Endothelial cell of umbilical vein (primary cell): ENCODE data around the gene SPEM2. TPM values are rescaled to one million over a fixed set of nuclear protein-coding genes. Genes with fewer than 3 reads are reported as not detected.

Source experiments
- BruUV-seq: library from RNA; stranded (reverse); fragments of 400-500 nt; replicated peaks from 2 replicates; lab custom pipeline; 2021; lab: Mats Ljungman, UMichigan
- CTCF ChIA-PET: fragments of 300-600, 350-600 bp; sonication (Branson Sonifier 250); formaldehyde crosslinking; loops from one replicate; lab custom pipeline; 2021; ENCODE audit warnings: antibody characterized with exemption, inconsistent platforms; lab: Charles Lee
- POLR2A ChIA-PET: fragments of 300-600, 350-600 bp; sonication (Branson Sonifier 250); formaldehyde crosslinking; loops from one replicate; lab custom pipeline; 2021; ENCODE audit warnings: antibody characterized with exemption, inconsistent platforms; lab: Charles Lee
- DNase-seq: peaks from one replicate; pipeline ENCODE4 v3.0.0-alpha.2; 2011; ENCODE audit warnings: low read depth, low spot score
- FAIRE-seq: peaks from 2 replicates; lab custom pipeline; 2011; peaks lifted over from hg19 to GRCh38; lab: Jason Lieb, UNC
- H2AFZ ChIP-seq: 2 replicates; pipeline ENCODE4 v1.6.0; 2012; ENCODE audit warnings: low read depth, low read length, control low read depth, inconsistent platforms
- H3K27ac ChIP-seq: 2 replicates; pipeline ENCODE4 v1.5.1; 2011; ENCODE audit warnings: low read depth, mild to moderate bottlenecking, control low read depth, low read length, moderate library complexity; ENCODE audit not compliant: insufficient read depth
- H3K27me3 ChIP-seq, 2 experiments: 2 replicates each; pipeline versions ENCODE4 v1.6.0 to v1.6.1; 2011; ENCODE audit warnings: low read length in 2 of 2, mixed read lengths in 1 of 2; ENCODE audit not compliant: control insufficient read depth in 2 of 2, insufficient read depth in 2 of 2
- H3K36me3 ChIP-seq, 2 experiments: 2 replicates in 1 of 2; 3 replicates in 1 of 2; pipeline ENCODE4 v1.5.1; 2011; ENCODE audit warnings: low read length in 2 of 2, mild to moderate bottlenecking in 1 of 2, moderate library complexity in 1 of 2; ENCODE audit not compliant: control insufficient read depth in 2 of 2, insufficient read depth in 2 of 2; ENCODE audit errors: extremely low read depth in 1 of 2
- H3K4me1 ChIP-seq: 3 replicates; pipeline ENCODE4 v1.5.1; 2011; ENCODE audit warnings: mild to moderate bottlenecking, low read length; ENCODE audit not compliant: control insufficient read depth, insufficient read depth; ENCODE audit errors: extremely low read depth
- H3K4me2 ChIP-seq: 2 replicates; pipeline ENCODE4 v1.6.1; 2011; ENCODE audit warnings: low read length, control low read depth, mixed read lengths; ENCODE audit not compliant: insufficient read depth
- H3K4me3 ChIP-seq, 3 experiments: fragments of 200-600 bp in 1 of 3; sonication (generic), shearing (Covaris generic) in 1 of 3; replicated peaks in 1 of 3; 2 replicates each; pipeline ENCODE4 v1.5.1; 2011 to 2016; ENCODE audit warnings: control low read depth in 3 of 3, low read length in 3 of 3, mild to moderate bottlenecking in 2 of 3, inconsistent platforms in 1 of 3, low read depth in 1 of 3, moderate library complexity in 1 of 3; ENCODE audit not compliant: insufficient read depth in 1 of 3
- H3K79me2 ChIP-seq: 2 replicates; pipeline ENCODE4 v1.6.0; 2012; ENCODE audit warnings: low read length, inconsistent platforms; ENCODE audit not compliant: control insufficient read depth, insufficient read depth
- H3K9ac ChIP-seq: replicated peaks from 2 replicates; pipeline ENCODE3; 2011; ENCODE audit warnings: low read length, control low read depth; ENCODE audit not compliant: insufficient read depth; ENCODE audit errors: extremely low read depth
- H3K9me1 ChIP-seq: replicated peaks from 3 replicates; pipeline ENCODE4 v1.6.0; 2011; ENCODE audit warnings: mild to moderate bottlenecking, low read length; ENCODE audit not compliant: control insufficient read depth, insufficient read depth; ENCODE audit errors: extremely low read depth
- H3K9me3 ChIP-seq: replicated peaks from 2 replicates; pipeline ENCODE4 v1.5.1; 2012; ENCODE audit warnings: low read length, inconsistent platforms; ENCODE audit not compliant: control insufficient read depth, insufficient read depth
- H4K20me1 ChIP-seq: replicated peaks from 2 replicates; pipeline ENCODE3; 2011; ENCODE audit warnings: mild to moderate bottlenecking, low read length; ENCODE audit not compliant: control insufficient read depth, insufficient read depth; ENCODE audit errors: extremely low read depth
- EZH2 ChIP-seq: IDR thresholded peaks from 2 replicates; pipeline ENCODE4 v1.6.1; 2012; ENCODE audit warnings: borderline replicate concordance, low read depth, mild to moderate bottlenecking, moderate library complexity, low read length, inconsistent platforms; ENCODE audit not compliant: severe bottlenecking
- FOS ChIP-seq: IDR thresholded peaks from 2 replicates; pipeline ENCODE4 v1.6.1; 2011; ENCODE audit warnings: mild to moderate bottlenecking, low read length, moderate library complexity, borderline replicate concordance; ENCODE audit not compliant: insufficient read depth
- GATA2 ChIP-seq: IDR thresholded peaks from 2 replicates; pipeline ENCODE4 v1.7.0; 2011; ENCODE audit warnings: low read depth, mild to moderate bottlenecking, moderate library complexity, mixed read lengths, low read length; ENCODE audit not compliant: insufficient read length, insufficient read depth
- JUN ChIP-seq: IDR thresholded peaks from 2 replicates; pipeline ENCODE4 v1.6.1; 2011; ENCODE audit warnings: borderline replicate concordance, low read depth; ENCODE audit not compliant: insufficient read length, insufficient read depth
- MYC ChIP-seq: IDR thresholded peaks from one replicate; pipeline ENCODE4 v1.6.1; 2011; ENCODE audit warnings: mild to moderate bottlenecking, low read depth, low read length
- POLR2A ChIP-seq: IDR thresholded peaks from 2 replicates; pipeline ENCODE4 v1.6.1; 2012; ENCODE audit warnings: low read depth, mild to moderate bottlenecking, control low read depth, low read length
- POLR2AphosphoS5 ChIP-seq: IDR thresholded peaks from 2 replicates; pipeline ENCODE4 v1.6.1; 2012; ENCODE audit warnings: low read depth, mild to moderate bottlenecking, control low read depth, low read length, moderate library complexity; ENCODE audit not compliant: insufficient read depth
- dilution Hi-C: fragments of 300-500 bp; cut with MboI; formaldehyde crosslinking; loops from one replicate; pipeline ENCODE4 v1.15.0; 2019; ENCODE audit warnings: low sequenced_read_pairs; ENCODE audit not compliant: extremely low pct_ligation_motif_present
- intact Hi-C: fragments of 100-400 bp; cut with micrococcal nuclease; formaldehyde crosslinking; loops from one replicate; pipeline ENCODE4 v1.10.0; 2022
- polyA plus RNA-seq, 4 experiments: library from polyadenylated mRNA; depleted of rRNA in 3 of 4; stranded (reverse) in 3 of 4; unstranded in 1 of 4; fragments of >200 nt; gene quantifications; 2 replicates each; pipeline versions ENCODE4 v1.2.1 to v1.2.3, GENCODE V29; 2011 to 2012; ENCODE audit warnings: missing spikeins in 1 of 4
- total RNA-seq: library from RNA; stranded (reverse); gene quantifications from 2 replicates; pipeline ENCODE4 v1.2.3, GENCODE V29; 2021
- TF ChIP-seq, protein P1 (sequence below): IDR thresholded peaks from 2 replicates; pipeline ENCODE4 v1.6.1; 2011; ENCODE audit not compliant: insufficient read depth, insufficient read length
- TF ChIP-seq, protein P2 (sequence below), 2 donors: IDR thresholded peaks; 1 replicate in 1 of 2; 2 replicates in 1 of 2; pipeline ENCODE4 v1.5.1; 2011; ENCODE audit warnings: low read length in 2 of 2, mild to moderate bottlenecking in 2 of 2, moderate library complexity in 2 of 2, control low read depth in 1 of 2, inconsistent platforms in 1 of 2, low read depth in 1 of 2; ENCODE audit not compliant: insufficient read depth in 1 of 2; ENCODE audit errors: extremely low read depth in 1 of 2

The SPEM2 gene
- total and polyA plus RNA-seq, 2 donors (not counting 3 experiments of a cell fraction or from before 2014, with no cell fraction given) = not detected

DNA sequence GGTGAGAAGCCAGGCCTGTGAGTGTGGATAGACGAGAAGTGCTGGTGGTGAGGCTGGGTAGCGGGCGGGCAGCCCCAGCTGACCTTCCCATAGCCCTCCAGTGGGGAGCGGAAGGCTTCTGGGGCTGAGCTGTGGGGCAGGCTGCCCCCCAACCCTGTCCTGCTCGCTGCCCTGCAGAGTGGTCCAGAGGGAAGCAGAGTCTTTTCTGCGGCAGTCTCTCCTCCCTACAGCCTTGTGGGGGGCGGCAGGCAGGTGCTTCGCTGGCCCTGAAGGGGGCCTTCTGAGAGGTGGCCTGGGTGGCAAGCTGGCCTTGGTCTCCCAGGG is 14.0 kb upstream of the SPEM2 start:
- ChIA-PET CTCF (no interaction called here), POLR2A (no interaction called here)
- BruUV-seq = no TSS peak
- Histone ChIP-seq H3K79me2 (no peaks in the 10 kb centered on the region), H3K4me3 (no peak overlapping the region), H2AFZ (no peak overlapping the region), H3K27me3 (no peaks in the 10 kb centered on the region), H3K4me1 (no peaks in the 10 kb centered on the region), H3K27ac (no peak overlapping the region), H4K20me1 (no peaks in the 10 kb centered on the region), H3K36me3 (peaks cover 0 to 17% of the 10 kb centered on the region in 2 experiments), H3K4me2 (no peak overlapping the region), H3K9me3 (no peaks in the 10 kb centered on the region), H3K9me1 (no peaks in the 10 kb centered on the region), H3K9ac (no peak overlapping the region)
- intact Hi-C loops = no loop called here
- TF ChIP-seq, protein P1, sequence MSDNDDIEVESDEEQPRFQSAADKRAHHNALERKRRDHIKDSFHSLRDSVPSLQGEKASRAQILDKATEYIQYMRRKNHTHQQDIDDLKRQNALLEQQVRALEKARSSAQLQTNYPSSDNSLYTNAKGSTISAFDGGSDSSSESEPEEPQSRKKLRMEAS = no peak
- TF ChIP-seq GATA2 (no peak), JUN (no peak), POLR2A (no peak), FOS (no peak), MYC (no peak), EZH2 (no peak), POLR2AphosphoS5 (no peak)
- TF ChIP-seq, protein P2, sequence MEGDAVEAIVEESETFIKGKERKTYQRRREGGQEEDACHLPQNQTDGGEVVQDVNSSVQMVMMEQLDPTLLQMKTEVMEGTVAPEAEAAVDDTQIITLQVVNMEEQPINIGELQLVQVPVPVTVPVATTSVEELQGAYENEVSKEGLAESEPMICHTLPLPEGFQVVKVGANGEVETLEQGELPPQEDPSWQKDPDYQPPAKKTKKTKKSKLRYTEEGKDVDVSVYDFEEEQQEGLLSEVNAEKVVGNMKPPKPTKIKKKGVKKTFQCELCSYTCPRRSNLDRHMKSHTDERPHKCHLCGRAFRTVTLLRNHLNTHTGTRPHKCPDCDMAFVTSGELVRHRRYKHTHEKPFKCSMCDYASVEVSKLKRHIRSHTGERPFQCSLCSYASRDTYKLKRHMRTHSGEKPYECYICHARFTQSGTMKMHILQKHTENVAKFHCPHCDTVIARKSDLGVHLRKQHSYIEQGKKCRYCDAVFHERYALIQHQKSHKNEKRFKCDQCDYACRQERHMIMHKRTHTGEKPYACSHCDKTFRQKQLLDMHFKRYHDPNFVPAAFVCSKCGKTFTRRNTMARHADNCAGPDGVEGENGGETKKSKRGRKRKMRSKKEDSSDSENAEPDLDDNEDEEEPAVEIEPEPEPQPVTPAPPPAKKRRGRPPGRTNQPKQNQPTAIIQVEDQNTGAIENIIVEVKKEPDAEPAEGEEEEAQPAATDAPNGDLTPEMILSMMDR (IDR thresholded peaks at IDR 0.05; ENCODE audit: extremely low read depth in 1 of 2, insufficient read depth in 1 of 2, low read depth in 1 of 2, low read length in 2 of 2) = no peak
- FAIRE-seq (no peak), DNase-seq (no peak)
- dilution Hi-C loops = no loop called here
